Measurements from ENCODE around the gene ROPN1B.

ROPN1B gene

DNA sequence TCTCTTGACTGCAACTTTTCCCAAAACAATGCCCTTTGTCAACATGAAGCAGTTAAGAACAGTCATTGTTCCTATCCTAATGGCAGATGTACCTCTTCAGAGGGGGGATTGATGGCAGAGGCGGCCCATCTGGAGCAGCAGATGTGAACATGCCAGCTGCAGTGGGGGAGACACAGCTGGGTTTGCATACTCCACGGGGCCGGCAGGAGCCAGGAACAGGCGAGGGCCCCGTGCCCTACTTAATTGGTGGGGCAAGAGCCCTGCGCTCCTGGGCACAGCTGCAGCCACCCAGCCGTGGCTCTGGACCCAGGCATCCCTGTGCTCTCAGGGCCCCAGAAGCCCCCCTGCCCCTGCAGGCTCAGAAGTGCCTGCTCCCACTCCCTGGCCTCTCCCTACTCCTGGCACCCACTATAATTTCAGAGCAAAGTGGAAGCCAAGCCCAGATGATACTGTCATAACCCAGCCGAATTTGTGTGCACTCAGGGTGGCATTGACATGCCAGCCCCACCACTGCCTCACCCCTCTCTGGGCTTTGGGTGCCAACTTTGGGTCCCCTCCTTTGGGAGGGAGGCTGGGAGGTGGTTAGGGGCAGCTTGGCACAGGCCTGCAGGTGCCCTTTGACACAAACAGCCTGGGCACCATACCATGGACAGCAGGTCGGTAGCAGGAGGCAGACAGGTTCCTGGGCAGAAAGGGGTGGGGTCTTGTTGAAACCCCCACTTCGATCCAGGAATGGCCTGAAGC is 34.6 kb downstream of the ROPN1B start:
- in situ Hi-C loops (cut with MboI; ENCODE audit: low sequenced_read_pairs) = no loop called here

DNA sequence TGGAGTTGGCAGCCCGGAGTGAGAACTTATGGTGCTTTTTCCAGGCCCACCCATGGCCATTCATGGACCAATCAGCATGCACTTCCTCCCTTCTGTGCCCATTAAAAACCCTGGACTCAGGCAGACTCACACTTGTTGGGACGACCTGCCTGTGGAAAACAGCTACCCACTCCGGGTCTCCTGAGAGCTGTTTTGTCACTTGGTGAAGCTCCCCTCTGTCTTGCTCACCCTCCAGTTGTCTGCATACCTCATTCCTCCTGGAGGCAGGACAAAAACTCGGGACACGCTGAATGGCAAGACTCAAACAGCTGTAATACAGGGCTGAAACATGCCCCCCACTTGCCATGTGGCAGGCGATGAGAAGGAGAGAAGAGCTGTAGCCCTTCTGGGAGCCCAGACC is 35.2 kb downstream of the ROPN1B start:
- in situ Hi-C loops (cut with MboI; ENCODE audit: low sequenced_read_pairs) = no loop called here

DNA sequence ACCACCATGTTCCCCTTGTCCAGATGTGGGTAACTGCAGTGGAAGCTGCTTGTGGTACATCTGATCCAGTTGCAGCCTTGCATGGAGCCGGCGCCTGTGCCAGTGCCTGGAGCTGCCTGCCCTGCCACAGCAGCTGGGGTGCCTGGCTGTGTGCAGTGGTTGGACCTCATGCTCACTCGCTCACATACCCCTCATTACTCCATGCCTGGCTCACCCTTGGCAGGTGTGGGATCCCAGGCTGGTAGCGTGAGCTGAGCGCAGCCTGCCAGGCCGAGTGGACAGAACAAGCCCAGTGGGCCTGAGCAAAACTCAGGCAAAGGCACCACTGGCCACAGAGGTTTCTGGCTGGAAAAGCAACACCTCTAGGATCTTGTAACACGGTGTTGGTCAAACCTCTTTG is 35.7 kb downstream of the ROPN1B start:
- in situ Hi-C loops (cut with MboI; ENCODE audit: low sequenced_read_pairs) = no loop called here

DNA sequence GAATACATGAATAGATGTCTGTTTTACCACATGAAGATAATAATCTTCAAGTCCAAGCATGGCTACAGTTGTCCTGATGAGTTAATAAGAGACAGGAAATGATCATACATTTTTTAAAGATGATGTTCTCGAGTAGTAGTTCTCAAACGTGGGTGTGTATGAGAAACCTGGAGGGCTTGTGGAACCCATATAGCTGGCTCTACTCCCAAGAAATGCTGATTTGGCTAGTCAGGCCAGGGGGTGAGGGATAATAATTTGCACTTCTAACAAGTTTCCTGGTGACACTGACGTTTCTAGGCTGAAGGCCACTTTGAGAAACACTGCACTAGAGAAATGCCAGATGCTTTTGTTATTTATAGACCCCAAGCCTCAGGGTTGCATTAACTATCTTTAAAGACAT is 37.0 kb downstream of the ROPN1B start:
- in situ Hi-C loops (cut with MboI; ENCODE audit: low sequenced_read_pairs) = no loop called here

DNA sequence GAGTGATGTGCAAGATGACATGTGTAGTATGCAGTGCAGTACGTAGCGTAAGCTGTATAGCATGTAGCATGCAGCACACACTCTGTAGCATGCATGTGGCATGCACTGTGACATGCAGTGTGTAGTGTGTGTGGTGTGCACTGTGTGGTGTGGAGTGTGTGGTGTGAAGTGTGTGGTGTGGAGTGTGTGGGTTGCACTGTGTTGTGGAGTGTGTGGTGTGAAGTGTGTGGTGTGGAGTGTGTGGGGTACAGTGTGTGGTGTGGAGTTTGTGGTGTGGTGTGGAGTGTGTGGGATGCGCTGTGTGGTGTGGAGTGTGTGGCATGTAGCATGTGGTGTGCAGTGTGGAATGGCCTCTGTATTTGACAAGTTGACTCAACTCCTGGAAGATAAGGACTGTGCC is 39.2 kb downstream of the ROPN1B start:
- in situ Hi-C loops (cut with MboI; ENCODE audit: low sequenced_read_pairs) = no loop called here

DNA sequence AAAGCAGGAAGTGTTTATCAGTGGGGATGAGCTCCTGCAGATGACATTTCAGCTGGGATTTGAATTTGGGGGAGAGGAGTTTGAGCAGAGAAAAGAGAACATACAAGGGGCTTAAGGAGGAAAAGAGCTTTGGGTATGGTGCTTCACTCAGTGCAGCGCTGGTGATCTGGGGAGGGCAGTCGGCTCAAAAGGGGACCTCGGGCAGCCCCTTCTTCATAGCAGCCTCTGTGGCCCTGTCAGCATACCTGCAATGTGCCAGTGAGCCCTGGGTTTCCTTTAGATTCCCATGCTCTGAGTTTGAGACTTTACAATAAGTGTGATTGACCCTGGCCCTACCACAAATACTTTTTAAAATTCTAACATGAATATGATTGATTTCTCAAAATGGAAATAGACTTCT is 40.2 kb downstream of the ROPN1B start:
- in situ Hi-C loops (cut with MboI; ENCODE audit: low sequenced_read_pairs) = no loop called here

DNA sequence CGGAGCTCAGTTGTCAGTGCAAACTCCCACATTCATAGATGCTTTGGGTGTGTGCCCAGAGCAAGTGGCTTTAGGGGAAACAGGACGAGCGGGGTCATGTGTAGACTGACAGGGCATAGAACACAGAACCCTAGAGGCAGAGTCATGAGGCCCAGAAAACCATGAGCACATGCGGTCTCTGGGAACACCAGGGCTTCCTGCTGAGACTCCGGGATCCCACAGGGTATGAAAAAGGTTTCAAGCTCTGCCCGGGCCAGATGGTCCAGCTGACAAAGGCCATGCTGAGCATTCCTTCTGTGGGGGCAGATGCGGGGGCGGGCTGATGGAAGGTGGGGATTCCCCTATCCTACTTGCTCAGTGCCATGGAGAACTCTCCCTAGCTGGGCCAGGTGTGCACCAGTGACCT is 44.8 kb downstream of the ROPN1B start:
- in situ Hi-C loops (cut with MboI; ENCODE audit: low sequenced_read_pairs) = no loop called here

DNA sequence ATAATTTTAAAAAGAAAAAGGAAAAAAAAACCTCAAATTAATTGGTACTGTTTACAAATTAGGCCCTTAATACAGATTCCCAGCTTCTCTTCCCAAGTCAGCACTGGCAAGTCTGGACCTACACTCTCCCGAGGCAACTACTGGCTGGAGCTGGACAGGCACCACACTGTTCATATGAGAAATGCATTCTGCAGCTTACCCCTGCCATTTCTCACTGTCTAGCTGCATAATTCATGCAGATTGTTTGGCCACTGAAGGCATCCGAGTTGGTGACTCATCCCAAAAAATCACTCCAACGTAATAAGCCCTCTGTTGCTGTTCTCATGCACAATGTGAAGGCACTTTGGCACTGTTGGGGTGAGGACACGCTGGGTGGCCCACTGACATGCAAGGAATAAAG is 45.3 kb downstream of the ROPN1B start:
- in situ Hi-C loops (cut with MboI; ENCODE audit: low sequenced_read_pairs) = no loop called here

DNA sequence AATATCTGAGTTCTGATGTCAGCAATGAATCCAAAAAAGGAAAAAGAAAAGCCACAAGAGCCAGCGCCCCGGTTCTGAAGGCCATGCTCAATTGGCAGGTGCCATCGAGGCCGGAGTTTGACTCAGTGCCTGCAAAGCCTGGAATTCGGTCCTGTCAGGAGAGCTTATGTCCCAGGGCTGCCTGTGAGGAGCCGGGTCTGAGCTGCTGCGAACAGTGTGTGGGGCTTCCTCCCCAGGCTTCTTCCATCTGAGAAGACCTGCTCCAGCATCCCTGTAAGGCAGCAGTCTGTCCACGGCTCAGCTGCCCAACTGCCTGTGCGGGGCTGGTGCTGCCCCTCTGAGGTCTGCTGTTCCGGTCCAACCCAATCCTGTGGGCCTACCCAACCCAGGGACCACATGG is 46.1 kb downstream of the ROPN1B start:
- in situ Hi-C loops (cut with MboI; ENCODE audit: low sequenced_read_pairs) = no loop called here

DNA sequence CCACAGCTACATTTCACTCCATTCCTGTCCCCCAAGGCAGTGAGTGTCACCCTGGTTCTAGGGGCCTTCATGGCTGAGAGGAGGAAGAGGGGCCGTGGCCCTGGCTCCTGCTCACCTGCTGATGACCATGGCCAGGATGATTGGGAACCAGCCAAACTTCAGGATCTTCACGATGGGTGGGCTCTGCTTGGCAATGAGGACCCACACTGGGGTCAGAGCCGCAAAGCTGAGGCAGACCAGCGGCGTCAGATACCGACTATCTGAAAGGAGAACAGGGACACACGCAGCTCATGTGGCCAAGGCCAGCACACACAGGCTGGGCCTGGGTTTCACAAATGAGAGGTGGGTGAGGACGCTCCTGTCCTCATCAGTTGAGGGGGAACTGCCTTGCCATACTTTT is 47.6 kb downstream of the ROPN1B start:
- in situ Hi-C loops (cut with MboI; ENCODE audit: low sequenced_read_pairs) = no loop called here

DNA sequence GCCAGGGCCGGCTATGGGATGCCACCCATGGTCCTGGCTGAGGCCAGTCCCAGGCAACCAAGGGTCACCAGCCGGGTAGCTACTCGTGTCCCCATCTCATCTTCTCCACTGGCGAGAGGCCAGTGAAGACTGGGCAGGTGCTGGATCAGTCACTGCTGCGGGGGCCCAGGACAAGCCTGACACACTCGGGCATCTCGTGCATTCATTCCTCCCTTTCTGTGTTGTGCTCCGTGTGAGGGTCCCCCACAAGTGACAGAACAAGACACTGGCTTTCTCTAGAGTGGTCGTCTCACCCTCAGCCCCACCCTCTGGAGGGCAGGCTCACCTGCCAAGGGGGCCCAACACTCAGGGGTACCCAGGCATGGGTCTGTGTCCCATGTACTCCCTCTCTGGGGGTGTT is 48.4 kb downstream of the ROPN1B start:
- in situ Hi-C loops (cut with MboI; ENCODE audit: low sequenced_read_pairs) = no loop called here

DNA sequence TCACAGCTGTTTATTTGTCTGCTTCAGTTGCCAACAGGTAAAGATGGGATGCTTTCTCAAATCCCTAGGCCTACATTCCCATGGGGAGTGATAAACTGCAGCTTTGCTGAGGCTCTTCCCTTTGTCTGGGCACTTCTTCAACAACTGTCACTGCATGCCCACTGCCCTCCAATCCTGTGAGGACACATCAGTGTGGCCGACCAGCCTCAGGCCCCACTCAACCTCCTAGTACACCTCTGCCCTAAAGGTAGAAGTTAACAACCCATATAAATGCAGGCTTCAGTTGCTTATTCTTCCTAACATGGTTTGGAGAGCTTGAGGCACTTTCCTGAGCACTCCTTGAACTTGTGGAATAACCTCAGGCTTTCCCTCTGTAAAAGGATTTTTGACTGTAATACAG is 49.6 kb downstream of the ROPN1B start:
- in situ Hi-C loops (cut with MboI; ENCODE audit: low sequenced_read_pairs) = no loop called here

DNA sequence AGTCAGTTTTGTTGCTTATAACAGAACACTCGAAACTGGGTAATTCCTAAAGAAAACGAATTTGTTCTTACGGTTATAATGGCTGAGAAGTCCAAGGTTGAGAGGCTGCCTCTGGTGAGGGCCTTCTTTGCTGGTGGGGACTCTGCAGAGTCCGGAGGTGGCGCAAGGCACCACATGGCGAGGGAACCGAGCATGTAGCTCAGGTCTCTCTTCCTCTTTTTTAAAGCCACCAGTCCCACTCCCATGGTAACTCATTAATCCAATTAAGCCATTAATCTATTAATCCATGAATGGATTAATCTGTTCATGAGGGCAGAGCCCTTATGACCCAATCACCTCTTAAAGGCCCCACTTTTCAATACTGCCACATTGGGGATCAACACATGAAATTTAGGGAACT is 50.0 kb downstream of the ROPN1B start:
- in situ Hi-C loops (cut with MboI; ENCODE audit: low sequenced_read_pairs) = no loop called here

DNA sequence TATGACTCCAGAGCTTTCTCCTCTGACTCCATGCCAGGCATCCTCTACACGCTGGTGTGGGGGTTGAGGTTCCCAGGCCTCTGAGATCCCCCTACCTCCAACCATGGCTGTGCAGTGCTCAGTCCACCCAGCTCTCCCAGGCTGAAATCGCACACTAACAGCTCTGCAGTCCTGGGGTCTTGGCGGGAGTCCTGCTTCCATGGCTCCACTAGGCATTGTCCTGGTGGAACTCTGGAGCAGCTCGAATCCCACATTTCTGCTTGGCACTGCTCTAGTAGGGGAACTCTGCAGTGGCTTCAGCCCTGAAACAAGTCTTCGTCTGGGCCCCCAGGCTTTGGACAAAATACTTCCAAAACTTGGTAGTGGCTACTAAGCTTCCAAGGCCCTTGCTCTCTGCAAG is 50.7 kb downstream of the ROPN1B start:
- in situ Hi-C loops (cut with MboI; ENCODE audit: low sequenced_read_pairs) = no loop called here

DNA sequence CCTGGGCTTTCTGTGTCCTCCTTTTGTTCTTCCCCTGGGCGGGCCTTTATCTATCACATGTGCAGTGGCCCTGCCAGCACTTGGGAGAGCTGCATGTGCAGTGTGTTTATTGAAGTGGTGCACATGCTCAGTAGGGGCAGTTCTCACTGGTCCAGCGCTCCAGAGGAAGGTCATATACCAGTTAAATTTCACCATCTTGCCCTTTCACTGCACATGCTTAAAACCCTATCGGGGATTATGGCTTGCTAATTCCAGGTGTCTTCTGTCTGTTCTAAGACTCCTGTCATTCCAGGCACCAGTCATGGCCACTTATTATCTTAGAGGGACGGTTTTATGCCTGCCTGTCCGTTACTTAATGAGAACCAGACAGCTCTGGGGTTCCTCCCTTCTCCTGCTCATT is 52.2 kb downstream of the ROPN1B start:
- in situ Hi-C loops (cut with MboI; ENCODE audit: low sequenced_read_pairs) = no loop called here

DNA sequence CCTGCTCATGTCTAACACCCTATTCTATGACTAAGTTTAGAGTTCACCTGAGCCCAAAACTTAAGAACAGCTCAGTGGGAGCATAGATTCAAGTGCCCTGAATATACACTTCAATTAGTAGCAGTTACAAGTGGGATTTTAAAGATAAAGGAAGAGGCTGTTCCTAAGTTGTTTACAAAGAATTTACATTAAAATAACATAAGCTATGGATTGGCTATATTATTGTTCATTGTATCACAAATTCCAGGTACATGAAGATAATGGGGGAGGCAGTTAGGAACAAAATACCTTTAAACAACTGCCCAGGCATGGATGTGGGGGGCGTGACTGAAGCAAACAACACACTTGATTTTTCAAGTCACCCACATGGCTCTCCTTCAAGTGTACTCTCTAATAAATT is 52.7 kb downstream of the ROPN1B start:
- in situ Hi-C loops (cut with MboI; ENCODE audit: low sequenced_read_pairs) = no loop called here

DNA sequence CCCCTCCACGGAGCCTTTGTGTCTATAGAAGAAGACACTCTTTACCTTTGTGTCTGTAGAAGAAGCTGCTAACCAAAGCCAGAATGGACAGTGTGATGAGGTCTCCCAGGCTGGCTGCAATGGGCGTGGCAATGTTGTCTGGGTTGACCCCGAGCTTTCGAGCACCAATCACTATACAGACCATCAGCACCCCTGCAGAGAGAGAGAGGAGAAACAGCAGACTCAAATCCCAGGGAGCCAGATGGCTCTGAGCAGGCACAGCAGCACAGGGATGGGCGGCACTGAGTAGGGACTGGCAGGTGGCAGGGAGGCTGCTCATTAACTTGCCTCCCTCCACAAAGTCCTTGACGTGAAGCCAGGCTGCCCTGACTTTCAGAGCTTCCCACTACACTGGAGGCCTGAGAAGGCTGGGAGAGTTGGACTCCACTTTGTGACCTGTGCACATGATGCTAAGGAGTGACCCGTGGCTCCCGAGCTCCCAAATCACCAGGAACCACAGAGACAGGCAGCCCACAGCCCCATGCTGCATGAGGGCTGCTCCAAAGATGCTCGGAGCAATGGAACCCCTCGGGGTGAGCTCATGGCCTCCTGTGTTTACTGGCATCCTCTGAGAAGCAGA is 53.9 kb downstream of the ROPN1B start:
- in situ Hi-C loops (cut with MboI; ENCODE audit: low sequenced_read_pairs) = no loop called here

DNA sequence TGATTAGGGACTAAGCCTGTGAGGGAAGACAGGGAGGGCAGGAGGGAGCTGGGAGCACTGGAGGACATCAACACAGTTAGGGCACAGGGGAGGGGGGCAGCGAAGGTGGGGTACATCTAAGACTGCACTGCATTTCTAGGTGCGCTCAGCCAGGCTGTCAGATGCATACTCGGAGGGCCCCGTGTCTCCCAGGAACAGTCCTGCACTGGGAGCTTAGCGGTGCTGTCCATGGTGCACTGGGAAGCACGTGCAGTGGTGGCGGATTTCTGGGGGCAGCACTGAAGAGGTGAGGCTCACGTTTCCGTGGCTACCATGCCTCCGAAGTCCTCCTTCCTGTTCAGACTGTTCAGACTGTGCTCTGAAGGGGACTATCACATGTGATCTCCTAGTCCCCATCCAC is 54.4 kb downstream of the ROPN1B start:
- in situ Hi-C loops (cut with MboI; ENCODE audit: low sequenced_read_pairs) = no loop called here

DNA sequence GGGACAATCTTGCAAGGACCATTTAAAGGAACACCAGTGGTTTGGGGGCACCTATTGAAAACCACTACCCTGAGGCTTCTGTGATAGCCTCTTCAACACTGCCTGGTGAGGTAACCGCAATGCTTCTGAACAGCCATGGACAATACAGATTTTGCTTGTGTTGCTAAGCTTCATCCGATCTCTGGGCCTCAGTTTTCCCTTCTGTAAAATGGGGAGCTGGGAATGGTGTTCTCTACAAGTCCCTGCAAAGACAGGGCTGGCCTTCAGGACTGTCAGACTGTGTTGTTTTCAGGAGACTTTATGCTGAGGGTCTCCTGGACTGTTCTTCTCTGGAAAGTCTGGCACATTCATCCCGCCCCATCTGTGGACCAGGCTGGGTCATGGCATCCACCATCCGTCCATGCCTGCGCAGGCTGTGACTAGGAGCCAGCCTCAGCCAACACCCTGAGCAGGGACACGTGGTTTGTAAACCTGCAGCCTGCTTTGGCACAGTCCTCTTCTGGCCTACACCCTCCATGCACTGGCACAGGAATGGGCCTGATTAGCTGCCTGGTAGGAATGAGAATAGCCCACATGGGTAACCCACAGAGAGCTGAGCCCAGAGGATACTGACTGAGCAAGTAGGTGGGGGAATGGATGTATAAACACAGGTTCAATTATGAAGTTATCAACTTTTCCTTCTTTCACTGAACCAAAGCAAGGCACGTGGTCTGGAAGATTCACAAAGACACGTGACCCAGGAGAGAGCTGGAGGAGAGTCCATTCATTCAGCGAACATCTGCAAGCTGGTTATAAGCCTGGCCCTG is 55.3 kb downstream of the ROPN1B start:
- in situ Hi-C loops (cut with MboI; ENCODE audit: low sequenced_read_pairs) = no loop called here

DNA sequence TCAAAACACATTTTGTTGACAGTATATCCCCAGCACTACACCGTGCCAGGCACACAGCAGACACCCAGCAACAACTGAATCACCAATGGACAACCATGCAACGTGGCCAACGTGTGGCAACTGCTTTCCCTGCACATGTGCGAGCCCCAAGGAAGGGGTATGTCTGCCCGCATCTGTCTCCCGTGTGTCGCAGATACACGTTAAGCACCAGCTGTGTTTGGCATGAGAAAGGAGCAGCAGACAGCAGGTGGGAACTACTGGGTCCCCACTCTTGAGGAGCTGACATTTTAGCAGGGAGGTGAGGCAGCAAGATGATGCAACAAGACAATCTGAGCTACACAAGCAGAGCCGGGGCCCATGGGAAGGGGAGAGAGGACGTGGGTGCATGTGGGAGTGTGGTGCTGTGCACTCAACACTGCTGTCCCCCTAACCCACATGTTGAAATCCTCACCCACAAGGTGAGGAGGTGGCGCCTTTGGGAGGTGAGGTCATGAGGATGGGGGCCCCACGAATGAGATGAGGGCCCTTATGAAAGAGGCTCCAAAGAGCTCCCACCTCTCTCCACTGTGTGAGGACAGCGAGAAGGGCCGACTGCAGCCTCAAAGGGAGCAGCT is 56.2 kb downstream of the ROPN1B start:
- in situ Hi-C loops (cut with MboI; ENCODE audit: low sequenced_read_pairs) = no loop called here

DNA sequence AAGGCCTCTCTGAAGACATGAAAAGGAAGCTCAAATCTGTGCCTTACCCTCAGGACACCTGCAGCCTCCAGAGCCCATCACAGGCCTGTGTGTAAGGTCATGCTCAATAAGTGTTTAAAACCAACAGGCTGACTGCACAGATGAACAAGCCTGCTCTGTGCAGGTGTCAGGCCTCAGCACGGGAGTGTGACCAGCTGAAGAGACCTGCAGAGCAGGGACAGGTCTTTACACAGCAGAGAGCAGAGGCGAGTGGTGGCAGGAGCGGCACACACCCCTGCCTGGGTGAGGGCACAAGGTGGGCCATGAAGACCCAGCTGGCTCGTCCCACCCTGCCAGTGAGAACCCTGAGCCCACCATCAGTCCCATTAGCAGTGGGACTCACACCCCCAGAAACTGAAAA is 56.9 kb downstream of the ROPN1B start:
- in situ Hi-C loops (cut with MboI; ENCODE audit: low sequenced_read_pairs) = no loop called here

DNA sequence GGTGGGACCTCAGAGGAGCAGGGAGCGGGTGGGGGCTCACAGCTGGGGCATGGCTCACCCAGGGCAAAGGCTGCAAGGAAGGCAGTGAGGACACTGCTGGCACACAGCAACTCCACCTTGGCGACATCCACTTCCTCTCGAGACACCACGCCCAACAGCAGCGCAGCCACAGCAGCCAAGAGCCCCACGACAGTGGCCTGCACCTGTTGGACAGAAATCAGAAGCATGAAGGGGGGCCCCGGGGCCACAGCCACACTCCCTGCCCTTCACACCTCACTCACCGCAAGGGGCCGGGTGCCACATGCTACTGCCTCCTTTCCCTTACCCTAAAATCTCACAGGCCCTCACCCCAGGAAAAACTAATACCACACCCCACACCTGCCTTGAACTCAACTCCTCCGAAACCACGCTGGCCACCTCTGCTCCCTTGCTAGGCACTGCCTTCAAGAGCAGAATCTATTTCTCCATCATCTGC is 57.3 kb downstream of the ROPN1B start:
- in situ Hi-C loops (cut with MboI; ENCODE audit: low sequenced_read_pairs) = no loop called here
